ENCODE data around the gene TMX3. TPM values are rescaled to one million over a fixed set of nuclear protein-coding genes. Genes with fewer than 3 reads are reported as not detected.

The TMX3 gene
- total RNA-seq = 10 to 100 TPM; 30.9 to 33.3 TPM
- polyA plus RNA-seq (2013, experiment 1 of 2) = 59.1 TPM
- polyA plus RNA-seq (2013, experiment 2 of 2) = 60.3 TPM
- 47.5 to 163 (median 113) reads per million in 172 experiments for total RNA-seq

GRCh38 chr18:68714712-68715496, at the start of gene TMX3:
Gene TMX3, minus strand, starts transcription at chr18:68715108. Its CDS starts 127 bp downstream, at chr18:68714981.
- intact Hi-C loops (cut with DNase I, micrococcal nuclease) = loop anchor here (1.0 to 10.0 kb wide), 5 partner anchors 1198 to 1491 kb away; partner anchors contain the start of genes DSEL (in 2 of the 2) and RTTN (in 1 of the 2)
- peaks cover 52% of the 10 kb centered on the region for H3K36me3 Mint-ChIP-seq (ENCODE audit: low read depth)
- Histone ChIP-seq H3K4me3 (ENCODE audit: low read length) (peak within 1 kb of the TSS; percentile 81), H3K36me3 (ENCODE audit: insufficient read depth, low read length) (peaks cover 25% of the 10 kb centered on the region), H3K27me3 (ENCODE audit: control insufficient read depth in 1 of 2, insufficient read depth in 2 of 2, low read length in 2 of 2) (no peaks in the 10 kb centered on the region), H3K9me3 (ENCODE audit: control insufficient read depth in 1 of 2, insufficient read depth in 1 of 2, low read length in 2 of 2) (no peaks in the 10 kb centered on the region), H3K4me1 (ENCODE audit: insufficient read depth, low read length) (peaks cover 23% of the 10 kb centered on the region), H3K27ac (ENCODE audit: low read depth in 1 of 2, low read length in 2 of 2) (peak within 1 kb of the TSS; percentile 16 to 36)
- POLR2A ChIA-PET = interaction anchor here (1.0 kb wide), 1 partner anchor 11 kb away, joined by 3 read pairs; no protein-coding TSS in a partner anchor
- H3K9me3 Mint-ChIP-seq = no peaks in the 10 kb centered on the region
- TF ChIP-seq CTCF (IDR thresholded peaks at IDR 0.05) = no peak
- peak within 1 kb of the TSS; percentile 99 for H3K4me3 Mint-ChIP-seq
- H3K27ac Mint-ChIP-seq = peak within 1 kb of the TSS; percentile 90
- DNase-seq (peak; percentile 81 to 97 (median 90)), ATAC-seq (ENCODE audit: poor library complexity) (peak; percentile 98)
- no peaks in the 10 kb centered on the region for H3K27me3 Mint-ChIP-seq
- CTCF ChIA-PET = no interaction called here
- peaks cover 54% of the 10 kb centered on the region for H3K4me1 Mint-ChIP-seq (ENCODE audit: low read depth)

- Mint-ChIP-seq H3K27ac (no peak overlapping the region), H3K36me3 (ENCODE audit: low read depth) (no peaks in the 10 kb centered on the region), H3K4me1 (ENCODE audit: low read depth) (no peaks in the 10 kb centered on the region), H3K4me3 (no peak overlapping the region), H3K9me3 (no peaks in the 10 kb centered on the region), H3K27me3 (peaks cover 4% of the 10 kb centered on the region)
- DNase-seq = no peak
- H3K4me1 ChIP-seq (ENCODE audit: insufficient read depth, low read length) = no peaks in the 10 kb centered on the region
- intact Hi-C loops (cut with DNase I, micrococcal nuclease) = no loop called here
- H3K4me3 ChIP-seq (ENCODE audit: low read length) = no peak overlapping the region
- no peak for ATAC-seq (ENCODE audit: poor library complexity)
- ChIA-PET CTCF (no interaction called here), POLR2A (no interaction called here)
- H3K27me3 ChIP-seq (ENCODE audit: control insufficient read depth in 1 of 2, insufficient read depth in 2 of 2, low read length in 2 of 2) = no peaks in the 10 kb centered on the region
- no peaks in the 10 kb centered on the region for H3K36me3 ChIP-seq (ENCODE audit: insufficient read depth, low read length)
- peaks cover 0 to 4% of the 10 kb centered on the region in 2 experiments for H3K9me3 ChIP-seq (ENCODE audit: control insufficient read depth in 1 of 2, insufficient read depth in 1 of 2, low read length in 2 of 2)
- no peak overlapping the region for H3K27ac ChIP-seq (ENCODE audit: low read depth in 1 of 2, low read length in 2 of 2)
- no peak for TF ChIP-seq CTCF (IDR thresholded peaks at IDR 0.05)
Observed at GRCh38 chr18:68764016-68764415, 49.1 kb upstream of the TMX3 start.

- Histone ChIP-seq H3K4me3 (ENCODE audit: low read length) (no peak overlapping the region), H3K27ac (ENCODE audit: low read depth in 1 of 2, low read length in 2 of 2) (no peak overlapping the region), H3K27me3 (ENCODE audit: control insufficient read depth in 1 of 2, insufficient read depth in 2 of 2, low read length in 2 of 2) (no peaks in the 10 kb centered on the region), H3K9me3 (ENCODE audit: control insufficient read depth in 1 of 2, insufficient read depth in 1 of 2, low read length in 2 of 2) (peaks cover 0 to 6% of the 10 kb centered on the region in 2 experiments), H3K4me1 (ENCODE audit: insufficient read depth, low read length) (no peaks in the 10 kb centered on the region), H3K36me3 (ENCODE audit: insufficient read depth, low read length) (no peaks in the 10 kb centered on the region)
- no peak for TF ChIP-seq CTCF (IDR thresholded peaks at IDR 0.05)
- no peaks in the 10 kb centered on the region for H3K4me1 Mint-ChIP-seq (ENCODE audit: low read depth)
- no peaks in the 10 kb centered on the region for H3K36me3 Mint-ChIP-seq (ENCODE audit: low read depth)
- ChIA-PET POLR2A (no interaction called here), CTCF (no interaction called here)
- intact Hi-C loops (cut with DNase I, micrococcal nuclease) = no loop called here
- no peak for ATAC-seq (ENCODE audit: poor library complexity)
- peaks cover 4% of the 10 kb centered on the region for H3K27me3 Mint-ChIP-seq
- H3K27ac Mint-ChIP-seq = no peak overlapping the region
- no peaks in the 10 kb centered on the region for H3K9me3 Mint-ChIP-seq
- no peak for DNase-seq
- no peak overlapping the region for H3K4me3 Mint-ChIP-seq
Observed at GRCh38 chr18:68763083-68763482, 48.2 kb upstream of the TMX3 start.

Measured in CD4-positive, alpha-beta T cell (primary cell).